Measurements from ENCODE around the gene UVSSA.

- TF ChIP-seq EZH2 (IDR thresholded peaks at IDR 0.05) (no peak), POLR2AphosphoS5 (IDR thresholded peaks at IDR 0.05; ENCODE audit: borderline replicate concordance, low read depth, low read length) (no peak)
These were observed 31.7 kb upstream of the UVSSA start for GRCh38 chr4:1315306-1315705.
